SK-N-SH (cell line): ENCODE measurements around the gene VCPKMT. TPM values are rescaled to one million over a fixed set of nuclear protein-coding genes. Genes with fewer than 3 reads are reported as not detected.

Experiments
- CTCF ChIA-PET: fragments of 300-600, 350-600 bp; formaldehyde crosslinking; extraction: SDS; loops from one replicate; lab custom pipeline; 2021; lab: Yijun Ruan, JAX
- POLR2A ChIA-PET: fragments of 350-600 bp; sonication (Branson Sonifier 250); formaldehyde crosslinking; extraction: SDS; loops from one replicate; lab custom pipeline; 2020; ENCODE audit warnings: antibody characterized with exemption, inconsistent platforms; lab: Yijun Ruan, JAX
- DNase-seq: peaks from one replicate; pipeline ENCODE4 v3.0.0; 2012
- H2AFZ ChIP-seq: fragments of 200-600 bp; sonication (generic); 2 replicates; pipeline ENCODE4 v1.8.1; 2016; ENCODE audit warnings: antibody characterized with exemption, mild to moderate bottlenecking, low read depth
- H3F3A ChIP-seq: fragments of 200-600 bp; sonication (generic); replicated peaks from 2 replicates; pipeline ENCODE3; 2016; ENCODE audit warnings: antibody characterized with exemption, mild to moderate bottlenecking; ENCODE audit not compliant: insufficient read depth
- H3K27ac ChIP-seq, 2 experiments: fragments of 200-500 bp in 1 of 2; fragments of 200-600 bp in 1 of 2; sonication (Bioruptor generic) in 1 of 2; sonication (generic), shearing (Covaris generic) in 1 of 2; 2 replicates each; pipeline versions ENCODE4 v1.5.1 to v1.6.1; 2014 to 2016; ENCODE audit warnings: low read depth in 2 of 2, inconsistent platforms in 1 of 2, low read length in 1 of 2, mild to moderate bottlenecking in 1 of 2, mixed read lengths in 1 of 2
- H3K27me3 ChIP-seq: fragments of 200-600 bp; sonication (generic), shearing (Covaris generic); 2 replicates; pipeline ENCODE4 v1.6.1; 2016; ENCODE audit warnings: mixed run types; ENCODE audit not compliant: insufficient read depth
- H3K36me3 ChIP-seq, 2 experiments: fragments of 200-500 bp in 1 of 2; fragments of 200-600 bp in 1 of 2; sonication (Bioruptor generic) in 1 of 2; sonication (generic) in 1 of 2; replicated peaks in 1 of 2; 2 replicates each; pipeline versions ENCODE3 to v1.5.1; 2014 to 2016; ENCODE audit warnings: low read length in 1 of 2, mild to moderate bottlenecking in 1 of 2; ENCODE audit not compliant: insufficient read depth in 2 of 2, control insufficient read depth in 1 of 2
- H3K4me1 ChIP-seq, 2 experiments: fragments of 200-500 bp in 1 of 2; fragments of 200-600 bp in 1 of 2; sonication (Bioruptor generic) in 1 of 2; sonication (generic), shearing (Covaris generic) in 1 of 2; 2 replicates each; pipeline versions ENCODE4 v1.5.1 to v1.6.1; 2014 to 2016; ENCODE audit warnings: low read depth in 1 of 2, low read length in 1 of 2, mixed run types in 1 of 2; ENCODE audit not compliant: insufficient read depth in 2 of 2, control insufficient read depth in 1 of 2
- H3K4me2 ChIP-seq: fragments of 200-600 bp; sonication (generic), shearing (Covaris generic); 2 replicates; pipeline ENCODE4 v1.6.1; 2017; ENCODE audit warnings: mixed run types
- H3K4me3 ChIP-seq, 2 experiments: fragments of 200-500 bp in 1 of 2; fragments of 200-600 bp in 1 of 2; sonication (Bioruptor generic) in 1 of 2; sonication (generic), shearing (Covaris generic) in 1 of 2; 2 replicates each; pipeline versions ENCODE4 v1.5.1 to v1.8.1; 2014 to 2016; ENCODE audit warnings: low read depth in 2 of 2, inconsistent platforms in 1 of 2, low read length in 1 of 2, mild to moderate bottlenecking in 1 of 2, mixed read lengths in 1 of 2, moderate library complexity in 1 of 2
- H3K79me2 ChIP-seq: fragments of 200-600 bp; sonication (generic); 2 replicates; pipeline ENCODE4 v1.8.1; 2017; ENCODE audit warnings: mild to moderate bottlenecking; ENCODE audit not compliant: insufficient read depth
- H3K9ac ChIP-seq: fragments of 200-600 bp; sonication (generic); 2 replicates; pipeline ENCODE4 v1.6.1; 2017; ENCODE audit warnings: mixed run types
- H3K9me2 ChIP-seq: fragments of 200-600 bp; sonication (generic); 2 replicates; pipeline ENCODE4 v1.6.1; 2017; ENCODE audit warnings: mixed run types
- H3K9me3 ChIP-seq: fragments of 200-600 bp; sonication (generic); 2 replicates; pipeline ENCODE4 v1.6.1; 2017; ENCODE audit warnings: mixed run types, mild to moderate bottlenecking, moderate library complexity
- H4K20me1 ChIP-seq: fragments of 200-600 bp; sonication (generic); 2 replicates; pipeline ENCODE4 v1.6.1; 2017; ENCODE audit warnings: mild to moderate bottlenecking, mixed run types; ENCODE audit not compliant: insufficient read depth
- CHD2 ChIP-seq: fragments of 150-350 bp; IDR thresholded peaks from 2 replicates; pipeline ENCODE4 v1.6.1; 2018; ENCODE audit warnings: low read length; ENCODE audit not compliant: partially characterized antibody
- FOSL2 ChIP-seq: IDR thresholded peaks from 2 replicates; pipeline ENCODE4 v1.4.0; 2012; ENCODE audit warnings: low read depth, mild to moderate bottlenecking, moderate library complexity, borderline replicate concordance
- FOXJ3 ChIP-seq: sonication (generic); formaldehyde crosslinking; IDR thresholded peaks from 2 replicates; pipeline ENCODE4 v1.5.1; 2020; ENCODE audit warnings: mild to moderate bottlenecking, missing genetic modification reagents
- GABPA ChIP-seq: IDR thresholded peaks from 2 replicates; pipeline ENCODE4 v1.4.0; 2012; ENCODE audit warnings: low read depth, mild to moderate bottlenecking
- MEF2A ChIP-seq: IDR thresholded peaks from 2 replicates; pipeline ENCODE4 v1.4.0; 2012; ENCODE audit warnings: low read depth, borderline replicate concordance
- MXI1 ChIP-seq: IDR thresholded peaks from 2 replicates; pipeline ENCODE4 v1.6.1; 2012; ENCODE audit warnings: mild to moderate bottlenecking, low read depth, low read length, improper control_type of control experiment
- NFIC ChIP-seq: IDR thresholded peaks from 2 replicates; pipeline ENCODE4 v1.4.0; 2012; ENCODE audit warnings: borderline replicate concordance
- RAD21 ChIP-seq: IDR thresholded peaks from 2 replicates; pipeline ENCODE4 v1.6.1; 2012; ENCODE audit warnings: mild to moderate bottlenecking, low read length
- RXRA ChIP-seq: IDR thresholded peaks from 2 replicates; pipeline ENCODE4 v1.4.0; 2012; ENCODE audit warnings: low read depth, mild to moderate bottlenecking, borderline replicate concordance
- SIN3A ChIP-seq: IDR thresholded peaks from 2 replicates; pipeline ENCODE4 v1.6.1; 2012; ENCODE audit warnings: low read depth, mild to moderate bottlenecking, low read length, moderate library complexity, borderline replicate concordance
- TCF12 ChIP-seq: IDR thresholded peaks from 2 replicates; pipeline ENCODE4 v1.4.0; 2012
- YY1 ChIP-seq: IDR thresholded peaks from 2 replicates; pipeline ENCODE4 v1.4.0; 2012; ENCODE audit warnings: low read depth, mild to moderate bottlenecking
- WGBS: methylation state at CpG from one replicate; pipeline ENCODE4 v1.1.6; 2017; ENCODE audit warnings: low lambda C conversion rate; 5-methylcytosine and 5-hydroxymethylcytosine counted together
- polyA plus RNA-seq, 3 experiments: library from polyadenylated mRNA; depleted of rRNA; stranded (reverse); fragments of >200 nt; gene quantifications; 2 replicates each; pipeline ENCODE4 v1.2.3, GENCODE V29; 2012
- TF ChIP-seq, protein P1 (sequence below): IDR thresholded peaks from 2 replicates; pipeline ENCODE4 v1.4.0; 2012; ENCODE audit warnings: low read depth
- TF ChIP-seq, protein P2 (sequence below): fragments of 200-600 bp; sonication (generic); IDR thresholded peaks from 2 replicates; pipeline ENCODE4 v1.6.1; 2017; ENCODE audit warnings: antibody characterized with exemption, mild to moderate bottlenecking, moderate library complexity
- TF ChIP-seq, protein P3 (sequence below): IDR thresholded peaks from 2 replicates; pipeline ENCODE4; 2012

Gene VCPKMT
- polyA plus RNA-seq, 1 of the 3 experiments (the other 2 are of a cell fraction), result 7.3 TPM

DNA sequence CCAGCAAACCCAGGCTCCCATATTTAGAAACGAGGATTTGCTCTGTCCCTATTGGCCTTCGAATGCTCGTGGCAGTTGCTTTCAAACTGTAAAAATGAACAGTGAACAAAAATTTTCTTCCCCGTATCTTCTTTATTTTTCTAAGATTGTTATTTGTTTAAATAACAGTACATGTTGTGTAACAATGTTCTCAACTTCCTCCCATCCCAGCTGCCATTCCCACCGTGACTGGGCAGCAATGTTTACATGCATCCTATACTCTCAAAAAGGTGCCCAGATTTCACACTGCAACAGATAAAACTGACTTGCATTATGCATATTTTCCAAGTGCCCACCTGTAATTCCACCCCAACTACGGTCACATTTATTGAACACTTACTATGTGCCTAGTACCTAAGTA lies 12.8 kb downstream of the VCPKMT start:
- H3K4me3 ChIP-seq, result no peak overlapping the region
- no peak overlapping the region for H3K27ac ChIP-seq
- TF ChIP-seq SIN3A, result no peak
- TF ChIP-seq TCF12, result no peak
- TF ChIP-seq, protein P1, sequence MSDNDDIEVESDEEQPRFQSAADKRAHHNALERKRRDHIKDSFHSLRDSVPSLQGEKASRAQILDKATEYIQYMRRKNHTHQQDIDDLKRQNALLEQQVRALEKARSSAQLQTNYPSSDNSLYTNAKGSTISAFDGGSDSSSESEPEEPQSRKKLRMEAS, result no peak
- no peak for TF ChIP-seq CHD2
- no peak for TF ChIP-seq GABPA
- TF ChIP-seq FOSL2, result no peak
- no peak for TF ChIP-seq RXRA
- TF ChIP-seq MXI1, result no peak
- no peaks in the 10 kb centered on the region for H3K9me2 ChIP-seq
- H3K27me3 ChIP-seq, result no peaks in the 10 kb centered on the region
- peaks cover 13 to 17% of the 10 kb centered on the region in 2 experiments for H3K36me3 ChIP-seq
- peaks cover 0 to 4% of the 10 kb centered on the region in 2 experiments; a peak in 1 of 4 replicates for H3K4me1 ChIP-seq
- no peak overlapping the region for H2AFZ ChIP-seq
- H4K20me1 ChIP-seq, result no peaks in the 10 kb centered on the region
- H3K9ac ChIP-seq, result no peak overlapping the region
- POLR2A ChIA-PET, result no interaction called here
- 93% methylated on average over 6 of the region's 6 CpGs for WGBS
- DNase-seq, result no peak
- peaks cover 32% of the 10 kb centered on the region for H3F3A ChIP-seq
- no peaks in the 10 kb centered on the region for H3K79me2 ChIP-seq
- CTCF ChIA-PET, result interaction anchor here (1.1 to 15.1 kb wide), 15 partner anchors 10 to 482 kb away, joined by 3 to 204 read pairs (median 7); partner anchors contain the start of genes NEMF and VCPKMT
- no peak overlapping the region for H3K4me2 ChIP-seq
- no peaks in the 10 kb centered on the region for H3K9me3 ChIP-seq

DNA sequence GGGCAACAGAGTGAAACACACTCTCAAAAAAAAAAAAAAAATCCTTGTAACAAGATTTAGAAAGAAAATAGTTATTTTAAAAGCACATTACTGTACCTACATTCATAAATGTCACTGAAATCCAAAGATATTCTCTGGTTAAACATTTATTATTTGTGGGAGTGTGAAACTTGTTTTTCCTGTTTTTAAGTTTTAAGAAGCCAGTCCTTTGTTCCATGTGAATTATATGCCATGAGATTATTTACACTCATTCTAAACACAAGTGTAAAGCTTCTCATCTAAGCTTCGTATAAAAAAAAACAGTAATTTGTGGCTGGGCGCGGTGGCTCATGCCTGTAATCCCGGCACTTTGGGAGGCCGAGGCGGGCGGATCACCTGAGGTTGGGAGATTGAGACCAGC lies 15.0 kb downstream of the VCPKMT start:
- Histone ChIP-seq H2AFZ (no peak overlapping the region), H3K9me2 (no peaks in the 10 kb centered on the region), H3K9ac (no peak overlapping the region), H3K4me3 (no peak overlapping the region), H4K20me1 (no peaks in the 10 kb centered on the region), H3K4me2 (no peak overlapping the region), H3K4me1 (peaks cover 0 to 4% of the 10 kb centered on the region in 2 experiments; a peak in 1 of 4 replicates), H3K36me3 (peaks cover 5% of the 10 kb centered on the region in 2 experiments), H3K79me2 (no peaks in the 10 kb centered on the region), H3K9me3 (no peaks in the 10 kb centered on the region), H3F3A (peaks cover 15% of the 10 kb centered on the region), H3K27ac (no peak overlapping the region), H3K27me3 (no peaks in the 10 kb centered on the region)
- ChIA-PET POLR2A (no interaction called here), CTCF (interaction anchor here (0.8 to 15.1 kb wide), 4 partner anchors 208 to 248 kb away, joined by 3 to 204 read pairs (median 33); partner anchors contain the start of genes ARF6 and NEMF)
- 97% methylated on average over 7 of the region's 7 CpGs for WGBS
- TF ChIP-seq, protein P2, sequence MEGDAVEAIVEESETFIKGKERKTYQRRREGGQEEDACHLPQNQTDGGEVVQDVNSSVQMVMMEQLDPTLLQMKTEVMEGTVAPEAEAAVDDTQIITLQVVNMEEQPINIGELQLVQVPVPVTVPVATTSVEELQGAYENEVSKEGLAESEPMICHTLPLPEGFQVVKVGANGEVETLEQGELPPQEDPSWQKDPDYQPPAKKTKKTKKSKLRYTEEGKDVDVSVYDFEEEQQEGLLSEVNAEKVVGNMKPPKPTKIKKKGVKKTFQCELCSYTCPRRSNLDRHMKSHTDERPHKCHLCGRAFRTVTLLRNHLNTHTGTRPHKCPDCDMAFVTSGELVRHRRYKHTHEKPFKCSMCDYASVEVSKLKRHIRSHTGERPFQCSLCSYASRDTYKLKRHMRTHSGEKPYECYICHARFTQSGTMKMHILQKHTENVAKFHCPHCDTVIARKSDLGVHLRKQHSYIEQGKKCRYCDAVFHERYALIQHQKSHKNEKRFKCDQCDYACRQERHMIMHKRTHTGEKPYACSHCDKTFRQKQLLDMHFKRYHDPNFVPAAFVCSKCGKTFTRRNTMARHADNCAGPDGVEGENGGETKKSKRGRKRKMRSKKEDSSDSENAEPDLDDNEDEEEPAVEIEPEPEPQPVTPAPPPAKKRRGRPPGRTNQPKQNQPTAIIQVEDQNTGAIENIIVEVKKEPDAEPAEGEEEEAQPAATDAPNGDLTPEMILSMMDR, result no peak
- no peak for TF ChIP-seq FOSL2
- TF ChIP-seq FOXJ3, result no peak
- TF ChIP-seq YY1, result no peak
- TF ChIP-seq TCF12, result no peak
- no peak for TF ChIP-seq MEF2A
- TF ChIP-seq, protein P3, sequence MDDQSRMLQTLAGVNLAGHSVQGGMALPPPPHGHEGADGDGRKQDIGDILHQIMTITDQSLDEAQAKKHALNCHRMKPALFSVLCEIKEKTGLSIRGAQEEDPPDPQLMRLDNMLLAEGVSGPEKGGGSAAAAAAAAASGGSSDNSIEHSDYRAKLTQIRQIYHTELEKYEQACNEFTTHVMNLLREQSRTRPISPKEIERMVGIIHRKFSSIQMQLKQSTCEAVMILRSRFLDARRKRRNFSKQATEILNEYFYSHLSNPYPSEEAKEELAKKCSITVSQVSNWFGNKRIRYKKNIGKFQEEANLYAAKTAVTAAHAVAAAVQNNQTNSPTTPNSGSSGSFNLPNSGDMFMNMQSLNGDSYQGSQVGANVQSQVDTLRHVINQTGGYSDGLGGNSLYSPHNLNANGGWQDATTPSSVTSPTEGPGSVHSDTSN, result no peak
- TF ChIP-seq NFIC, result no peak
- TF ChIP-seq, protein P1, result no peak
- TF ChIP-seq GABPA, result no peak
- TF ChIP-seq RAD21, result no peak
- no peak for DNase-seq
